Activated CD8-positive, alpha-beta memory T cell treated with anti-CD3 and anti-CD28 coated beads, Interleukin-2, amount 50 U/mL, for 24 hours (primary cell): ENCODE results near the gene NME4.

Source experiments
- DNase-seq: peaks from one replicate; pipeline ENCODE4 v3.0.0-alpha.2; 2020; ENCODE audit errors: extremely low read depth

Gene NME4

GRCh38 chr16:426906-427249 lies 29.9 kb downstream of the NME4 start:
- no peak for DNase-seq

GRCh38 chr16:427250-427649 lies 30.3 kb downstream of the NME4 start:
- no peak for DNase-seq

- no peak for DNase-seq
Measured at GRCh38 chr16:430904-431303, 33.9 kb downstream of the NME4 start.

- DNase-seq, result no peak
Measured at GRCh38 chr16:440627-441026, 43.6 kb downstream of the NME4 start.

GRCh38 chr16:441447-441846 lies 44.4 kb downstream of the NME4 start:
- no peak for DNase-seq

GRCh38 chr16:442976-443375 lies 46.0 kb downstream of the NME4 start:
- DNase-seq, result no peak

GRCh38 chr16:444027-444426 lies 47.0 kb downstream of the NME4 start:
- no peak for DNase-seq

GRCh38 chr16:445566-445965 lies 48.6 kb downstream of the NME4 start:
- DNase-seq, result no peak
